Measurements from ENCODE around the gene TYW1. TPM values are rescaled to one million over a fixed set of nuclear protein-coding genes. Genes with fewer than 3 reads are reported as not detected.
A peak's percentile ranks its signal among the peaks of the same experiment; 100 is the strongest.
"Not testable (repeated sequence)": the region's sequence is repeated elsewhere in the genome, so short reads cannot be mapped to it uniquely, and the experiment has no call there.

TYW1 gene
- total and polyA plus RNA-seq, 4 donors, result 14.8 to 26.7 (median 18.3) TPM

DNA sequence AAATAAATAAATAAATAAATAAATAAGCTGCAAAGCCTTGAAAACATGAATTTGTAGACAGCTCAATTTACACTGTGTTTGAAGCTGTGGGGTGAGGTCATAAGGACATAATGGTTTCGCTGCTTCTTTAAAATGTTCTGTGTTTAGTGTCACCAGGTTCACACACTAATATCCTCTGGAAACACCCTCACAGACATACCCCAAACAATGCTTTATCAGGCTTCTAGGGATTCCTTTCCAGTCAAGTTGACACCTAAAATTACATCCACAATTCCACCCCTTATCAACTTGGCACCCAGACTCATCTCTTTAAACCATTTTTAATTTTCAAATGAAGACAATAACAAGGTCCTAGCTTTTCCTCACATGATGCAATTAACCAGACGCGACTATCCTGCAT, 7.1 kb upstream of the TYW1 start:
- H3K4me3 ChIP-seq (ENCODE audit: low read depth, low read length); H3K4me1 ChIP-seq (ENCODE audit: control insufficient read depth, insufficient read depth, low read length); H3K9me3 ChIP-seq (ENCODE audit: control insufficient read depth, insufficient read depth, low read length); H3K27me3 ChIP-seq (ENCODE audit: control insufficient read depth, insufficient read depth, low read length); DNase-seq (ENCODE audit: low read depth in 4 of 6, low spot score in 6 of 6); H3K36me3 ChIP-seq (ENCODE audit: control insufficient read depth, insufficient read depth, low read length); H3K27ac ChIP-seq (ENCODE audit: low read depth, low read length): not testable (repeated sequence)
- no CpG with 5 or more reads among the region's 3 CpGs for WGBS (ENCODE audit: insufficient coverage)

DNA sequence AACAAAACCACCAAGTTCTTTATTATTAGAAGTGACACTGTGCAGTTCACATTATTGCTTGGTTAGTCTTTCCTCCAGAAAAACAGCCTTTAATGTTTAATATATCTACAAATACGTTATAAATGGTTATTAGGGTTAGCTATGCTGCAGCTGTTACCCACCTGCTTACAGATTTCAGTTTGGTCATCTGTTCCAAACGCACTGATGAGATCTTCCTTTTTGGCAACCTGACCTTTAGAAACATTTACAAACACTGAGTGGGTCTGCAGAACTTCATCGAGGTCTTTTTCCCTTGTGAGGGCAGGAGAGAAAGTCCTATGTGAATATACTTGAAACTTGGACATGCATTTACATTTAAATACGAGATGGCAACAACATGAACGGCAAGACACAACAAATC, 2.6 kb upstream of the TYW1 start:
- not testable (repeated sequence) for DNase-seq (ENCODE audit: low read depth in 4 of 6, low spot score in 6 of 6); H3K27me3 ChIP-seq (ENCODE audit: control insufficient read depth, insufficient read depth, low read length); H3K4me1 ChIP-seq (ENCODE audit: control insufficient read depth, insufficient read depth, low read length); H3K36me3 ChIP-seq (ENCODE audit: control insufficient read depth, insufficient read depth, low read length); H3K9me3 ChIP-seq (ENCODE audit: control insufficient read depth, insufficient read depth, low read length)
- Histone ChIP-seq H3K4me3 (ENCODE audit: low read depth, low read length) (peak overlapping the region; percentile 81), H3K27ac (ENCODE audit: low read depth, low read length) (peak overlapping the region; percentile 97)
- WGBS (ENCODE audit: insufficient coverage), result no CpG with 5 or more reads among the region's 5 CpGs

DNA sequence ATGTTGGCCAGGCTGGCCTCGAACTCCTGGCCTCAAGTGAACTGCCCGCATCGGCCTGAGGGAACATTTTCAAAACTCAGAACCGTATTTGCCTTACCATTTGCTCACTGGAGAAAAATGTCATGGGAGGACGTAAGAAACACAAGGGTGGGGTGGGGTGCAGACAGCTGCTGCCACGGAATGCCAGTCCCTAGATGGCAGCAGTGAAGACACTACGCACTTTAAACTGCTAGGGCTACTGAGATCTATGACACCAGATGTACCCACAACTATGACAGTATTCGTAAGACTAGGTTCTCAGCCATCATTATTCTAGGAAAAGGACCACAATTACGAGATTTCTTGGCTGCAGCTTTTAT, 2.0 kb upstream of the TYW1 start:
- peak in 3 of 6 donors; percentile 4 to 68 (median 57) for DNase-seq (ENCODE audit: low read depth in 4 of 6, low spot score in 6 of 6)
- H3K36me3 ChIP-seq (ENCODE audit: control insufficient read depth, insufficient read depth, low read length); H3K4me1 ChIP-seq (ENCODE audit: control insufficient read depth, insufficient read depth, low read length); H3K9me3 ChIP-seq (ENCODE audit: control insufficient read depth, insufficient read depth, low read length); H3K27me3 ChIP-seq (ENCODE audit: control insufficient read depth, insufficient read depth, low read length): not testable (repeated sequence)
- H3K4me3 ChIP-seq (ENCODE audit: low read depth, low read length), result peak overlapping the region; percentile 81
- H3K27ac ChIP-seq (ENCODE audit: low read depth, low read length), result peak overlapping the region; percentile 97
- WGBS (ENCODE audit: insufficient coverage), result 0% methylated on average over 5 of the region's 9 CpGs

DNA sequence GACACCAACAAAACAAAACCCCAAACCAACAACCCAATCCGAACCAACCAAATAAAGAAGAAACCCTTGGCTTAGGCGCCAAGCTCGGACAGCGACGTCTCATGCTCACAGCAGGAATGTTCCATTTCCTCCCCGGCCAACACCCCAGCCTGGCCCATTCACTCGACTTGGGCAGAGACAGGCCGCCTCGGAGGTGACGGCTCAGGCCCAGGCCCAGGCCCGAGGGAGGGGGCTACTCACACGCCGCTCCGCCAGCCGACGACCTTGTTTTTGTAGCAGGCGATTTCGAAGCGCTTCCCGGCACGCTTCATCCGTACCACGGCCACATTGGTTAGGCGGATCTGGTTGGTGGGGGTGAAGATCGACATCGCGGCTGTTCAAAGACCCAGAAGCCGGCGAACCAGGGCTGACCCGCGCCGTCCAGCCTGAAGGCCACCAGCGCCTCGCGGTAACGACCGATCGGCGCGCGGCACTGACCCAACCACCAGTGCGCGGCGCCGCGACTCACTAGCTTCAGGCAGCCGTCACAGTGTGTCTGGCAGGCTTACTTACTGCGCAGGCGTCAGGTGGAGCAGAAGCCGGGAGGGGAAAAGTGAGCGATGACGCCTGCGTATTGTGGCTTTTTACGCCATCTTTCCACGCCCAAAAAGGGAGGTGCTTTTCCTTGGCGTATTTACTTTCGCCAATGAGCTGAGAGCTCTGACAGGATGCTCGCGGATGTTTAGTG, 1.4 kb upstream of the TYW1 start, which contains the start of gene SBDS:
Gene SBDS (minus strand): TSS at position 537 of the 727 bp plus-strand sequence. CDS start 169 bp downstream, at position 368.
- DNase-seq (ENCODE audit: low read depth in 4 of 6, low spot score in 6 of 6), result peak; percentile 88 to 100 (median 94)

DNA sequence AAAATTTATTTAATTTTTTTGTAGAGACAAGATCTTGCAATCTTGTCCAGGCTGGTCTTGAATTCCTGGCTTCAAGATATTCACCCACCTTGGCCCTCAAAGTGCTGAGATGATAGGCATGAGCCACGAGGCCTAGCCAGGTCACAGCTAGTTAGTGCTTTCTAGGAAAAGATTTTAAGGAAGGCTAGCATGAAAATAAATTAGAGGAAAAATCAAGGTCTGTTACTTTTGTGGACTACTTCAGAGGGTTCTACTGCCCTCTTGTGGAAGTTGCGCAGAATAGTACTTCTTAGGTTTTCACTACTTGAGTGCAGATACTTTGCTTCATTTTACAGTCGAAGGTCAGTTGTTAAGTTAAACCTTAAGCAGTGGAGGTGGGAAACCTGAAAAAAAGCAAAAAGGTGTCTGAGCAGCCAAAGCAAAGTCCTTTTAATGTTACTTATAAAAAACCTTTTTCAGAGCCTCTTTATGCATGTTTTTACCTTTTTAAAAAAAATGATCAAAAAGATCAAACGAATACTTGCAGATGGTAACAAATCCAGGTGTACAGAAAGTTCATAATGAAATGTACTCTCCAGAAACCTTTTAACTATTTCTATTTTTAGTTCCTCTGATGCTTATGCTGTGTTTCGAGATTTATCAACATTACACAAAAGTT, 4.1 kb downstream of the TYW1 start:
- H3K27ac ChIP-seq (ENCODE audit: low read depth, low read length); H3K36me3 ChIP-seq (ENCODE audit: control insufficient read depth, insufficient read depth, low read length); H3K9me3 ChIP-seq (ENCODE audit: control insufficient read depth, insufficient read depth, low read length); H3K4me3 ChIP-seq (ENCODE audit: low read depth, low read length); H3K4me1 ChIP-seq (ENCODE audit: control insufficient read depth, insufficient read depth, low read length); H3K27me3 ChIP-seq (ENCODE audit: control insufficient read depth, insufficient read depth, low read length): not testable (repeated sequence)
- WGBS (ENCODE audit: insufficient coverage), result no CpG with 5 or more reads among the region's 5 CpGs
- DNase-seq (ENCODE audit: low read depth in 4 of 6, low spot score in 6 of 6), result peak in 1 of 6 donors; percentile 28

More for the DNA sequence above, 1.4 kb upstream of the TYW1 start, which contains the start of gene SBDS:
- peak within 1 kb of the TSS; percentile 81 for H3K4me3 ChIP-seq (ENCODE audit: low read depth, low read length)
- H3K27me3 ChIP-seq (ENCODE audit: control insufficient read depth, insufficient read depth, low read length); H3K9me3 ChIP-seq (ENCODE audit: control insufficient read depth, insufficient read depth, low read length); H3K4me1 ChIP-seq (ENCODE audit: control insufficient read depth, insufficient read depth, low read length); H3K36me3 ChIP-seq (ENCODE audit: control insufficient read depth, insufficient read depth, low read length): not testable (repeated sequence)
- peak within 1 kb of the TSS; percentile 97 for H3K27ac ChIP-seq (ENCODE audit: low read depth, low read length)
- 0% methylated on average over 53 of the region's 59 CpGs for WGBS (ENCODE audit: insufficient coverage)

DNA sequence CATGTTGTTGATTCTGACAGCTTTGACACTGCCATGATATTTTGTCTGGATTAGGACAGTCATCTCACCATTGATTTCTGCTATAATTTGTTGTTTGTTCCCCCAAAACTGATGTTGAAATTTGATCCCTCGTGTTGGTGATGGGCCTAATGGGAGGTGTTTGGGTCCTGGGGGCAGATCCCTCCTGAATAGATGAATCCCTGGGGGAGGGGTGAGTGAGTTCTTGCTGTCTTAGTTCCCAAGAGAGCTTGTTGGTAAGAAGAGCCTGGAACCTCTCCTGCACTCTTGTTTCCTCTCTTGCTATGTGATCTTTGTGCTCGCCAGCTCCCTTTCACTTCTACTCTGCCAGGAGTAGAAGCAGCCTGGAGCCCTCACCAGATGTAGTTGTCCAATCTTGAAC, 7.5 kb downstream of the TYW1 start:
- H3K27ac ChIP-seq (ENCODE audit: low read depth, low read length); H3K9me3 ChIP-seq (ENCODE audit: control insufficient read depth, insufficient read depth, low read length); H3K27me3 ChIP-seq (ENCODE audit: control insufficient read depth, insufficient read depth, low read length); H3K4me3 ChIP-seq (ENCODE audit: low read depth, low read length); H3K4me1 ChIP-seq (ENCODE audit: control insufficient read depth, insufficient read depth, low read length); DNase-seq (ENCODE audit: low read depth in 4 of 6, low spot score in 6 of 6): not testable (repeated sequence)
- no CpG with 5 or more reads among the region's 2 CpGs for WGBS (ENCODE audit: insufficient coverage)
- peaks cover 15% of the 10 kb centered on the region for H3K36me3 ChIP-seq (ENCODE audit: control insufficient read depth, insufficient read depth, low read length)

DNA sequence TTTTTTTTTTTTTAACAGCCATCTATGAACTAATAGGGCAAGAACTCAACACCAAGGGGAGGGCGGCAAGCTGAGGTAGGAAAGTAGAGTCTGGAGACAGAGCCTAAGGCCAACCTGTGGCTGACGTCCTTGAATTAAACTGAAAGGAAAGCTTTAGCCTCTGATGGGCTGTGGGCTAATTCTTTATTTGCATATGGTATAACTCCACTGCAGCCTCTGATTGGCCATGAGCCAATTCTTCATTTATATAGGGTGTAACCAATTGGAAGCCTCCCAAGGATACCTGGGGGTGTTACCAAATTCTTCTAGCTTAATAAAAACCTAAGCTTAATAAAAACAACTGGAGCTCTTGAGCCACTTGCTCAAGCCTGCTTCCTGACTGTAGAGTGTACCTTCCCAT, 10.3 kb downstream of the TYW1 start:
- Histone ChIP-seq H3K4me3 (ENCODE audit: low read depth, low read length) (no peak overlapping the region), H3K9me3 (ENCODE audit: control insufficient read depth, insufficient read depth, low read length) (no peaks in the 10 kb centered on the region), H3K27me3 (ENCODE audit: control insufficient read depth, insufficient read depth, low read length) (no peaks in the 10 kb centered on the region), H3K27ac (ENCODE audit: low read depth, low read length) (no peak overlapping the region), H3K36me3 (ENCODE audit: control insufficient read depth, insufficient read depth, low read length) (peaks cover 36% of the 10 kb centered on the region), H3K4me1 (ENCODE audit: control insufficient read depth, insufficient read depth, low read length) (no peaks in the 10 kb centered on the region)
- DNase-seq (ENCODE audit: low read depth in 4 of 6, low spot score in 6 of 6), result no peak
- 100% methylated on average over 1 of the region's 2 CpGs for WGBS (ENCODE audit: insufficient coverage)

DNA sequence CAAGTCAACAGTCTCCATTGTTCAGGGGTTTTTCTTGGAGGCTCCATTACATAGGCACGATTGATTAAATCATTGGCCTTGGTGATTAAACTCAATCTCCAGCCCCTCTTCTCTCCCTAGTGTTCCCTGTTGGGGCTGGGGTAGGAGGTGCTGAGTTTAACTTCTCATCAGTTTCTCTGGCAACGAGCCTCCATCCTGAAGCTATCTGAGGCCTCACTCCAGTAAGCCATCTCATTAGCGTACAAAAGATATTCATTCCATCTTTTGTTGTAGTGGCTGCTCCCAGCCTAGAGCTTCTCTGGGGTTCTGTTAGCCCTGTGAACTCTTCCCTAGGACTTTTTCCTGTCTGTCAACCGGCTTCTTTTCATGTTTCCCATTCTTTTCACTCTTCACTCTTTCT, 11.6 kb downstream of the TYW1 start:
- no peaks in the 10 kb centered on the region for H3K4me1 ChIP-seq (ENCODE audit: control insufficient read depth, insufficient read depth, low read length)
- WGBS (ENCODE audit: insufficient coverage), result 83% methylated on average over 1 of the region's 4 CpGs
- no peak overlapping the region for H3K4me3 ChIP-seq (ENCODE audit: low read depth, low read length)
- no peak for DNase-seq (ENCODE audit: low read depth in 4 of 6, low spot score in 6 of 6)
- H3K9me3 ChIP-seq (ENCODE audit: control insufficient read depth, insufficient read depth, low read length), result no peaks in the 10 kb centered on the region
- peaks cover 42% of the 10 kb centered on the region for H3K36me3 ChIP-seq (ENCODE audit: control insufficient read depth, insufficient read depth, low read length)
- H3K27me3 ChIP-seq (ENCODE audit: control insufficient read depth, insufficient read depth, low read length), result no peaks in the 10 kb centered on the region
- no peak overlapping the region for H3K27ac ChIP-seq (ENCODE audit: low read depth, low read length)

DNA sequence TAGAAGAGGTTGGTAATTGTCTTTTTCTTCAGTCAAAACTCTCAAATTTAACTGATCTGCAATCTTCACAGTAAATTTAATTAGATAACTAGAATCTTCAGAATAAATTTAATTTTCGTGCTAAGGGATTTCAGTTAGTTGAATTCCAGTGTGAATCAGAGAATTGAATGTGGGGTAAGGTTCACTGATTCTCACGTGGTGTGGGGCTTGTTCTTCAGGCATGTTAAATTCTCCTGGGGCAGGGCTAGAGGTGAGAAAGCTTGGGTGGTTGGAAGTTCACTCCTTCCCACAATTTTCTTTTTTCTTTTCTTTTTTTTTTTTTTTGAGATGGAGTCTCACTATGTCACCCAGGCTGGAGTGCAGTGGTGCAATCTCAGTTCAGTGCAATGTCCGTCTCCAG, 13.0 kb downstream of the TYW1 start:
- not testable (repeated sequence) for H3K4me1 ChIP-seq (ENCODE audit: control insufficient read depth, insufficient read depth, low read length); H3K4me3 ChIP-seq (ENCODE audit: low read depth, low read length); H3K27ac ChIP-seq (ENCODE audit: low read depth, low read length); H3K9me3 ChIP-seq (ENCODE audit: control insufficient read depth, insufficient read depth, low read length); DNase-seq (ENCODE audit: low read depth in 4 of 6, low spot score in 6 of 6); H3K27me3 ChIP-seq (ENCODE audit: control insufficient read depth, insufficient read depth, low read length)
- WGBS (ENCODE audit: insufficient coverage), result 100% methylated on average over 1 of the region's 3 CpGs
- peaks cover 45% of the 10 kb centered on the region for H3K36me3 ChIP-seq (ENCODE audit: control insufficient read depth, insufficient read depth, low read length)

DNA sequence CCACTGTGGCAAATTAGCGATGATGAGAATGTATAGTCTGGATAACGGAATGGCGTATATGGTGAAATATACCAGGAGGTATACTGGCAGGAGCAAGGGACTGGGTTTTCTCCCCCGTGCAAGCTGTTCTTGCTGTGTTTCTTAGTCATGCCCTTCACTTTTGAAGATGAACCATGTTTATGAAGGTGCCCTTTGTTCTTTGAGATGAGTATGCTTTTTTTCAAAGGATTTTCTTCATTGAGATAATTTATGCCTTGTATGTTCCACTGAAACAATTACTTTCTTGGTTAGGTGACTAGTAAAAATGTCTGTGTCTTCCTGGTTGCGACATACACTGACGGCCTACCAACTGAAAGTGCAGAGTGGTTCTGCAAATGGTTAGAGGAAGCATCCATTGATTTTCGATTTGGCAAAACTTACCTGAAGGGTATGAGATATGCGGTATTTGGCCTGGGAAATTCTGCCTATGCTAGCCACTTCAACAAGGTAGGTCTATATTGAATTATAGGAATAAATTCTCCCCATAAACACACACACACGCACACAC, 17.5 kb downstream of the TYW1 start:
- not testable (repeated sequence) for H3K27ac ChIP-seq (ENCODE audit: low read depth, low read length); H3K27me3 ChIP-seq (ENCODE audit: control insufficient read depth, insufficient read depth, low read length); DNase-seq (ENCODE audit: low read depth in 4 of 6, low spot score in 6 of 6); H3K9me3 ChIP-seq (ENCODE audit: control insufficient read depth, insufficient read depth, low read length); H3K4me3 ChIP-seq (ENCODE audit: low read depth, low read length); H3K4me1 ChIP-seq (ENCODE audit: control insufficient read depth, insufficient read depth, low read length)
- WGBS (ENCODE audit: insufficient coverage), result 100% methylated on average over 3 of the region's 9 CpGs
- H3K36me3 ChIP-seq (ENCODE audit: control insufficient read depth, insufficient read depth, low read length), result peaks cover 52% of the 10 kb centered on the region
